CD4-positive, alpha-beta T cell treated with Interleukin-17A for 1 hour (primary cell): ENCODE measurements around the gene ARL2BP.
"Not testable (repeated sequence)": the region's sequence is repeated elsewhere in the genome, so short reads cannot be mapped to it uniquely, and the experiment has no call there.

ENCODE experiments used
- DNase-seq: peaks from one replicate; pipeline ENCODE4 v3.0.0-alpha.2; 2020

The ARL2BP gene

DNA sequence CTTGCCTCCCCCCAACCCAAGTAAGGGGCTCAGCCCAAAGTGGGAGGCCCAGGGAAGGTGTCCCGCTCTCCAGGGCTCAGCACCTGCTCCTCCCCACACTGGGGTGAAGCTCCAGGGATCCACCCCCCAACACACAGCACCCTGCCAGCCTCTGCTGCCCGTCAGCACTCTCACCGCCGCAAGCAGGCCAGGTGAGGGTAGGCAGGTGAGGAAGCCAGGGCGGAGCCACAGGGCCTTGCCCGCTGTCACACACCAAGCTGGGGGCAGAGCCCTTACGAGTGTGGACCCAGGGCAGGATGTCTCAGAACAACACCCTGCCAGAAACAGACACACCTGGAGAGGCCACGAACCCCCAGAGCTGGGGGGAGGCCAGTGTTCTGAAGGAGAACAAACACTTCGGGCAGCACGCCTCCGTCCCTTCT is 19.9 kb downstream of the ARL2BP start:
- DNase-seq = no peak

DNA sequence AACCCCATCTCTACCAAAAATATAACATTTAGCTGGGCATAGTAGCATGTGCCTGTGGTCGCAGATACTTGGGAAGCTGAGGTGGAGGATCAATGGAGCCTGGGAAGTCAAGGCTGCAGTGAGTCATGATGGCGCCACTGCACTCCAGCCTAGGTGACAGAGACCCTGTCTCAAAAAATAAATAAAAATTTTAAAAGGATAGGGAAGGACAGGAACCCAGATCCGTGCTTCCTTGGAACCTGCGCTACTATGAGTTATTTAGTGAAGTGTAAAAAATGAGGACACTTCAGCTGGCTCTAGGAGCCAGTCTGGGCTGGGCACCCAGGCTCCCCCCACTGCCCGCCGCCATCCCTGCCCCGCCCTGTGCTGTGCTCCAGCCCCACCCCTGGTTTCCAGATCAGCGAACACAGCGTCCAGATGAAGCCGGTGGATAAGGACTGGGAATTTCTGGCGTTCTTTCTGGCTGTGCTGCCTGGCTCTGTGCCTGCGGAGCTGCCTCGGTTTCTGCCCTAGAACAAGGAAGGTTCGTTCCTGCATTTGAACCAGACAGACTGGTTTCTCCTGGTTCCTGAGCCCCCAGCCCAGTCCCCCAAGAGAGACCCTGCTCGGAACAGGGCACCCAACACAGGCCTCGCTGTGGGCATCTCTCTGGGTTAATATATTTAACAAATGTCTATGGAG is 20.9 kb downstream of the ARL2BP start:
- no peak for DNase-seq

DNA sequence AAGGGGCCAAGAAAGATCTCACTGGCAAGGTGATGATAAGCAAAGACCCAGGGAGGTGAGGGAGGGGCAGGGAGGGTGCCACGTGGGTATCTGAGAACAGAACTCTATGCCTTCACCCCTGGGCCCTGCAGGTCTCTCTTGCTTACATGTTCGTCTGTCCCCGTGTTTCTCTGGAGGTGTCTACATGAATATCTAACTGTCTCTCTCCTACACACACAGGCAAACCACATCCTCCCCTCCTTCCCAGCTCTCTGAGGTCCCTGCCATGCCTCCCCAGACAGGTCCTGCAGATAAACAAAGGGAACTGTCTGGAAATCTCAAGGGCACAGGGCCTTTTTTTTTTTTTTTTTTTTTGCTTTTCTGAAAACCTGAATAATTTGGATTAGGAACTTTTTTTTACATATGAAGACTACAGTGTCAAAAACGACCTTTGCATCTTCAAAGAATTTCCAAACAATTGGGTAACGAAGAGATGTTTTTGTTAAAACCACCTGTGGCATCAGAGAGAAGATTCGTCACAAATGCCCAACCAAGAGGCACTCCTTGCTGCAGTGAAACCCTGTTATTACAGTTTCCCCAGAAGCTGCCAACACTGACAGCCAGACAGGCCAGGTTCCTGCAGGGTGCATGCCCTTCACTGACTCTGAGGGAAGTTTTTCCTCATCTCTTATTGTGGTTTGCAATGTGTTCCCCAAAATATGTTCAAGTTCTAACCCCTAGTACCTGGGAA is 21.6 kb downstream of the ARL2BP start:
- DNase-seq = peak; percentile 39

DNA sequence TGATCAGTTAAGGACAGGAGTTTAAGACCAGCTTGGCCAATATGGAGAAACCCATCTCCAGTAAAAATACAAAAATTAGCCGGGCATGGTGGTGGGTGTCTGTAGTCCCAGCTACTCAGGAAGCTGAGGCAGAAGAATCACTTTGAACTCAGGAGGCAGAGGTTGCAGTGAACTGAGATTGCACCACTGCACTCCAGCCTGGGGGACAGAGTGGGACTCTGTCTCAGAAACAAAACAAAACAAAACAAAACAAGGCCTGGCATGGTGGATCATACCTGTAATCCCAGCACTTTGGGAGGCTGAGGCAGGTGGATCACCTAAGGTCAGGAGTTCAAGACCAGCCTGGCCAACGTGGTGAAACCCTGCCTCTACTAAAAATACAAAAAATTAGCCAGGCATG is 22.3 kb downstream of the ARL2BP start:
- not testable (repeated sequence) for DNase-seq

DNA sequence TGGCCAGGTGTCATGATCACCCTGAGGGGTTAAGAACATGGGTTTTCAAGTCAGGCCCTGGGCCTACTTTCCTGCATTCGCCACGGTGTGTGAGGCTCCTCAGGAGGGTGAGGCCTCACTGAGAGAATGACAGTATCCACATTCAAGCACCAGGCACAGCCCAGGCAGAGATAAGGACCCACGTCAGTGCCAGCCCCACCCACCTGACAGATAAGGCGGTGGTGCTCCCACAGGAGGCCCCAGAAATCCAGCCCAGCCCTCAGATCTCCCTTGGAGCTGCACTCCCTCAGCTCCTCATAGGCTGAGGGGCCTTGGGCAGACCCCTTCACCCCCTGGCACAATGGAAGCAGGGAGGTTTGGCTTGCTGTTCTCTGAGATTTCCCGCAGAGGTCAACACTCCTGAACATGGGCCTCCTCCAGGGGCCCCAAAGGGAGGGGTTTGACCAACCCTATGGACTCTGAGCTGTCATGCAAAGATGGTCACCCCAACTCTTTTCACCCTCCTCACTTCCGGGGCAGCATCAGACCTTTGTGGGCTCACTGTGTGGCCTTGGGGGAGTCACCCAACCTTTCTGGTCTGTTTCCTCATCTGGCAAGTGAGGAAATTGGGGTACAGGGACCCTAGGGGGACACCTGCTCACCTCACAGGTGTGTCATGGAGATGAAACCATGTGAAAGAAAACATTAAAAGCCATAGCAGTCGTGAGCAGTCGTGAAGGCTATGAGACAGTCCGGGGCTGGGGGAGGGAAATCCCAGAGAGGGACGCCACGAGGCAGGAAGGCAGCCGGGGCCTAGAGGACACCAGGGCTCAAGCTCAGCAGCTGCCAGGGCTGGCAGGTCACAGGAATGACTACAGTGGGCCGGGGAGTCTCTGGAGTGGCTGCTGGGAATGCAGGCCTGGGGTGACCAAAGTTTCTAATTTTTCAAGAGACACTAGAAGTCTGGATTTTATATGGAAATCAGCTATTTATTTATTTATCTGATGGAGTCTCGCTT is 24.0 kb downstream of the ARL2BP start:
- no peak for DNase-seq

DNA sequence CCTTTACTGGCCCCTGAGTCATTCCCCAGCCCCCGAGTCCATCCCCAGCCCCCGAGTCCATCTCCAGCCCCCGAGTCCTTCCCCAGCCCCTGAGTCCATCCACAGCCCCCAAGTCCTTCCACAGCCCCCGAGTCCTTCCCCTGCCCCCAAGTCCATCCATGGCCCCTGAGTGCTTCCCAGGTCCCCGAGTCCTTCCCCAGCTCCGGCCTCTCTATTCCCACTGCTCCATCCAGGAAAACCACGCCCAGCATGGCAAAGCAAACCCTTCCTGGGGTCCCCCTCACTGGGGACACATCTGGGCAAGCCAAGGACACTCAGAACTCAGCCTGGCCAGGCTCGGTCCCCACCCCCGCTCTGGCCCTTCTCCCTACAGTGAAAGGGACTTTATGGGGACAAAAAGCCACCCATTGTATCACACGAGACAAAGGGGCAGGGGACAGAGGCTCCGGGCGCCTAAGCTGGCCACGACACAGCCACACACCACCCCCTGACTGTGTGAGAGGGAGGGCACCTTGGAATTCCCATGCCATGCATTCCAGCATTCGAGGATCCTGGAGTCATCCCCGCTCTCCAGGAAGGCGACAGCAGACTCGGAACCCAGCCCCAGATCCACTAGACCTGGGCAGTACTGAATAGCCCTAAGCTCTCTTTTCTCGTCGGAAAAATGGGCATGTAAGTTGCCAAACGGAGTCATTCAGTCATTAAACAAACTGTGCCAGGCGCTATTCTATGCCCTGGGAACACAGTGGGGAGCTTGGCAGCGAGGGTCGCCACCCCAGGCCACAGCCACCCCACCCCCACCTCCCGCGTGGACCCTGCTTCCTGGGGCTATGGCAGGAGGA is 25.4 kb downstream of the ARL2BP start:
- DNase-seq = no peak

DNA sequence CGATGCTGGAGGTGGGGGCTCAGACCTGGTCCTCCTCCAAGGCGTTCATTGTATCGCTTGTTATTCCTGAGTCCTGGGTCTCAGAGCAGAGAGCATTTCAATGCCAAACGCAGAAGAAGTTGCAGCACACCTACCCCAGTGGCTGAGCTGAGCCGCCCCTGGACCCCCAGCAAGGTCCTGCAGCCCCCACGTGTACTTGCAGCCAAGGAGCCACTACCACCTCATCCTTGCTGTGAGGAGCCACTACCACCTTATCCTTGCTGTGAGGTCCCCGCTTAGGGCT is 25.9 kb downstream of the ARL2BP start:
- DNase-seq = no peak

DNA sequence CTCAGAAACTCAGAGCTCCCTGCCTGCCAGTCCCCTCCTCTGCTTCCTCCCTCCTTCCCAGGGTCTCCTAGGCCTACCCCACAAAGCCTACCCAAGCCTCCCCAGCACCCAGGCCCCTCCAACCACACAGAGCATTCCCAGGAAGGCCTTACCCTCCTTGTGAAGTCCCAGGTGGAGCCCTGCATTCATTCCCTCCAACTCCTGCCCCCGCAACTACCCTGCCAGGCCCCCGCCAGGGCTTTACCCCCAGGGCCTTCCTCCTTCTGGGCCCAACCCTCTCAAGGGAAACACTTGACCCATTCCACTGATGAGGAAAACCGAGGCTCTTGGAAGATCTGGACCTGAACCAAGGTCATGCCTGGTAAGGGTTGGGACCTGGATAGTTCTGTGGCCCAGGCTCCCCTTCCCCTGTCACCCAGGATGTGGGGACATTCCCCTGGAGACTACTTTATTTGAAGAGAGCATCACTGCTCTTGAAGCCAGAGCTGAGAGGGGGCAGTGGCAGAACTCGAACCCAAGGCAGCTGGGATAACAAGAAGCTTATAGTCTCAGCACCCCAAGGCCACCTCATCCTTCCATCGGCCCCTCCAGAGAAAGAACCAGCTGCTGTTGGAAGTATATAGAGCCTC is 26.9 kb downstream of the ARL2BP start:
- no peak for DNase-seq

DNA sequence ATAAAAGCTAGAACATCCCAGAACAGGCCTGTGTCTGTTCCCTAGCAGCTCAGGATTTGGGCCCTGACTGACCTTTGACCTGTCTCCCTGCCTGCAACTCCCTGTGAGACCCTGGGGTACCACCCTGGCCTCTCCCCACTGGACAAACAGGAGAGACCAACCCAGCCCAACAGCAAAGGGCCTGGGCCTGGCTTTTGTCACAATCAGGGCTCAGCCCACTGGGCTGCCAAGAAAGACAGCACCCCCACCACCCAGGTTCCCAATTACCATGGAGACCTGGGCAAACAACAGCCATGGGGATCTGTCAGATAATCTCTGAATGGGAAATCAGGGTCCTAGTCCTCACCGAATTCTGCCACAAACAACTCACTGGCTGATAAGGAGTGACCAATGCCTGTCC is 28.3 kb downstream of the ARL2BP start:
- DNase-seq = no peak

DNA sequence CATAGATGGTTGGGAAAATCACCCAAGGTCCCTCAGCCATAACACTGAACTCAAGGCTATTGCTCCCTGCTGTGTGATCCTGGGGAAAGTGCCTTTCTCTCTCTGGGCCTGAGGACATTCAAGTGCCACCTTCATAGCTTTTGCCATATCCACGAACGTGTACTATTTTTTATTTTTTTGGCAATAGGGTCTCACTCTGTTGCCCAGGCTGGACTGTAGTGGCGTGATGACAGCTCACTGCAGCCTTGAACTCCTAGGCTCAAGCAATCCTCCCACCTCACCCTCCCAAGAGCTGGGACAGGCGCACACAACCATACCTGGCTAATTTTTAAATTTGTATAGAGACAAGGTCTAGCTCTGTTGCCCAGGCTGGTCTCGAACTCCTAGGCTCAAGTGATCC is 28.8 kb downstream of the ARL2BP start:
- no peak for DNase-seq

DNA sequence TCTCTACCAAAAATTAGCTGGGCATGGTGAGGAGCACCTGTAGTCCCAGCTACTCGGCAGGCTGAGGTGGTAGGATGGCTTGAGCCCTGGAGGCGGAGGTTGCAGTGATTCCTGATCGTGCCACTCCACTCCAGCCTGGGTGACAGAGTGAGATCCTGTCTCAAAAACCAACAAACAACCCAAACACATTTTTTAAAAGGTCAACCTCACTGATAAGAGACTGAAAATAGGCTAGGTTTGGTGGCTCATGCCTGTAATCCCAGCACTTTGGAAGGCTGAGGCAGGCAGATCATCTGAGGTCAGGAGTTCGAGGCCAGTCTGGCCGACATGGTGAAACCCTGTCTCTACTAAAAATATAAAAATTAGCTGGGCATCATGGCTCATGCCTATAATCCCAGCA is 30.9 kb downstream of the ARL2BP start:
- not testable (repeated sequence) for DNase-seq

DNA sequence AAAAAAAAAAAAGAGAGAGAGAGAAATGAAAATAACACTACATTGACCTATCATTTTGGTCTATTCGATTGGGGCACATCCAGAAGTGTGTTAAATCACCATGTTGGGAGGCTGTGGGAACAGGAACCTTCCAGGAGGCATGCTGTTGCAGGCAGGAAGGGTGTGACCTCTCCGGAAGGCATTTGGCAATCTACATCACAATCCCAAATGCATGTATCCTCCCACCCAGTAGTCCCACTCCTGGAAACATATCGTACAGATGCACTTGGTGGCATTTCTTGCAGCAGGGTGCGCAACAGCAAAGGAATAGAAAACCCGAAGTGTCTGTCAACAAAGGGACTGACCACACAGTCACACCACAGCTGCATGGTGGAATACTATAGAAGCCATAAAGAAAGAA is 31.5 kb downstream of the ARL2BP start:
- no peak for DNase-seq

DNA sequence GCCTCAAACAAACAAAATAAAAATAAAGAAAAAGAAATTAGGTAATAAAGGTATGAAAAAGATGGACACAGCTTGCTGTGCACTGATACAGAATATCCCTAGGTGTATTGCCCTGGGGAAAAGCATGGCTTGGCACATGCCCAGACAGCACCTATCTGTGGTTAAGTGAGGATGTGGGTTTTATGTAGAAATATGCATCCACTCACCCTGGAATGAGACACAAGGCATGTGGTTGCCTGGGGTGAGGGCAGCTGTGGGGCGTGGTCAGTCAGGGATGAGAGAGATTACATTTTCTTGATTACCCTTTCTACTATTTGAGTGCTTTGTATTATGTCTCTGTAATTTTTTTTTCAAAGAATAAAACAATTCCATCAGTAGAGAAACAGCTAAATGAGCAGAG is 32.5 kb downstream of the ARL2BP start:
- DNase-seq = peak; percentile 67

DNA sequence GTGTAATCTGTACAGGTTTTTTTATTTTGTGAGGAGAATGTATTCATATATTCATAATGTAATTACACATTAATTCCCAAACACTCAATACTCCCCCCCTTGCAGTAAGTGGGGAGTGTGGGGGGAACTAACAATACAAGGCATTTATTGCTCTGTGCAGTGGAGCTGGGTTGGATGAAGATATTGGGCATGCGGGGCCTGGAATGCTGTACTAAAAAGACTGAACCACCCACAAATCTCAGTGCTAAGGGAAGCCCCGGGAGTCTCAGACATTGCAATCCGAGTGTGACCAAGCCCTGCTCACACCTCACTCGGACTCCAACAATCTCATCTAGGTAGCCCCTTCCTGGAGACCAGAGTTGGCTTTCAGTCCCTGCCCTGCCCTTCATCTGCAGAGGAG is 33.4 kb downstream of the ARL2BP start:
- DNase-seq = no peak

DNA sequence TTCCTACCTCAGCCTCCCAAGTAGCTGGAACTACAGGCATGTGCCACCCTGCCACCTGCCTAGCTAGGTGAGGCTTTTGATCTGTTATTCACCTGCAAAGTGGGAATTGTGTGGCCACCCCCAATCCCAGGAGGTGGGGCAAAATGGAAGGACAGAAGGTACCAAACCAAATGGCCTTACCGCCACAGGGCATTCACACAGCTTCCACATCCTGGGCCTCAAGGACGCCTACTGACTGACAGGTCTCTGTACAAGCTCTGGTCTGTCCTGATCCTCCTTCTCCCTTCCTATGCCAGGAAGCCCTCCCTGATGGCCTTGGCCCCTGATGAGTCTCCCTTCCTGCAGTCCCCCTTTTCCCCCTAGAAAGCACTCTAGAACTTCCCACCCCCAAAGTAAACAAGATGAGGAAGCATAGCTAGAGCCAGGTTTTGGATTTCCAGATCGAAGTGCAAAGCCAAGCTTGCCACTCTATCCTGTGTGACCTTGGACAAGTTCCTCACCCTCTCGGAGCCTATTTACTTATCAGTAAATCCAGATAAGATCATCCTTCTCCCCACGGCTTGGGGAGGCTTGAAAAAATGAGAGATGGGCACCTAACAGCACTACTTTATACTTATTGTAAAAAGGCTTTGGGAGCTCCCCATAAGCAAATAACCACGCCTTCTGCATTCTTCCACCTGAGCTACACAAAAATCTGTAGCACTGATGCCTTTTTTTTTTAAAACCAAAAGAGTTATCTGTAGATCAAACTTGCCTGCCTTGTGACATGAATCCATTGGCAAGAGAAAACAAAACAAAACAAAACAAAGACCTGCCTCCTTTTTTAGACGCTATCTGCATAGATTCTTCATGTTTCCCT is 35.0 kb downstream of the ARL2BP start:
- no peak for DNase-seq

DNA sequence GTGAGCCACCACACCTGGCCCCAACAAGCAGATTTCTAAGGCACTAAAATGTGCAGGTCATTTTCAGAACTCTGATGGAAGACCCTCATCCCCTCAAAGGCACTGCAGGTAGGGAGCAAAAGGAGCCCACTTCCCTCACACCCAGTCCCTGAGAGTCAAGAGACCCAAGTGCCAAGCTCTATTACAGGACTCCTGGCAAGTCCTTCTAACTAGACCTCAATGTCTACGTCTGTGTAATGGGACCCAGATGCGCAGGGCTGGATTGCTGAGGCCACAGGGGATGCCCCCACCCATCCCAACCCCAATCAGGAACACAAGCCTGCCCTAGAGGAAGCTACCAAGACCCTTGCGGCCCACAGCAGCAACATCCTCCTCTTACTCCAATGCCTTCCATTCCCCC is 36.7 kb downstream of the ARL2BP start:
- no peak for DNase-seq

DNA sequence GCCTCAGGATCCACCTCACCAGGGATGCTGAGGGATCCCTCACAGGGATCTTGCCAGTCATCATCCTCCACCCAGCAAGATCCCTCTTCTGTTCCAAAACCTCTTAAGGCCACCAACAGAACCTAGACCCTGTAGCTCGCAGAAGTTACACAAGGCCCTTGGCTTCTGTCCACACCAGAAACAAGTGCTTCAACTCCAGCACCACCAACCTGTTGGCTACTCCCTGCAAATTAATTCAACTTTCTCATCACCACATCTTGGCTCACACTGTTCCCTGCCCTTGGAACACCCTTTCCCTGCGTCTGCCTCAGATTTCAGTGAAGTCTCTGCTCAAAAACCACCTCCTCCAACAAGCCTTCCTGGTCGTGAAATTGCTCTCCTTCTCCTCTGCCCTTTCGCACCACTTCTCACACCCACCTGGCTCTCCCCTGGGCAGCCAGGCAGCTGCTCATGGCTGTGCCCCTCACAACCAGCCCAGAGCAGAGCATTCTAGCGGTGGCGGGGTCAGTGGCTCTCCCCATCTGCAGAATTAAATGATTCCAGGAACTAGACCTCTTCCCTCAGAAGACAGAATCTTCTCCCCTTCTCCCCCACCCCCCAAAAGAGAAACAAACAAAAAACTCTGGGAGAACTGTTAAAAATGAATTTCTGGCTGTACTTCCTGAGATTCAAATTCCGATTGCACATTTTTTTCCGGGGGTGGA is 37.6 kb downstream of the ARL2BP start:
- DNase-seq = no peak

DNA sequence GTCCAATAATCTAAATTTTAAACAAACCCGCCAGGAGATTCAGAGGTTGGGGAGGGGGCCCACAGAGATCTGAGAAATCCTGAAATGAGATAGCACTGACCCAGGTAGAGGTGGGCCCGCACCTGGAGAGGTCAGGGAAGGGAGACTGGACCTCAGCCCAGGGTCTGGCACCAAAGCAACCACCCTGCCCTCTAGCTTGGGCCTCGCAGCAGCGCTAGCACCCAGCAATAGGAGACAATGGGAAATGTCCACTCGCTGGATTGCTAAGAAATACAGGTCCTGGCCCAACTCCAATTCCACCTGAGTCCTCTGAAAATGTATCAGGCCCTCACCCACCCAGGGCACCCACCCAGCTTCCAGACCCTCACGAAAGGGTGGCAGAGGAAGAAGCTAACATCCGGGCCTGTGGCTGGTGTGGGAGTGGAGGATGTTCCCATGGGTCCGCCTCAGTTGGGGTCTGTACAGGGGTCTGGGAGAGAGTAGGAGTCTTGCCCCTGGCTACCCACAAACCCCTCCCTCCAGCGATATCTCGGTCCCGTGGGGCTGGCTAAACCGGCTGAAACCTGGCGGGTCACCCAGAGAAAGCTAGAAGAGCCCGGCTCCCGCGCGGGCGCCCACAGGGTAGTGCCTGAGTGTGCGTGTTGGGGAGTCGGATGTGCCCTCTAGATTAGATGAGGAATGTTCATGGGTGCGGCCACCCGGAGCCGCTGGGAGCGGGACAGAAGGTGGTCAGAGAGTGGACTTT is 38.3 kb downstream of the ARL2BP start:
- DNase-seq = no peak

DNA sequence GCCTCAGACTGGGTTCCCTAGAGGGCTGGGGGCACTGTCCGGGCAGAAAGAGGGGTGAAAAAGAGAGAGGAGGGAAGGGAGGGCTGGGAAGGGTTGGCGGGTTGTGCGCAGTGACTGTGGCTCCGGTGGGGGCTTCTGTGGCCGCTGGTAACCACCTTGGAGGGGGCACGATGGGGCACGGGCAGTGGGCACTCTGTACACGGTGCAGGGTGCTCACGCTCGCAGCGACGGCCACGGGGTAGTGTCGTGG is 38.8 kb downstream of the ARL2BP start:
- DNase-seq = no peak
